Activated CD4-positive, alpha-beta T cell treated with anti-CD3 and anti-CD28 coated beads, Interleukin-2, Interleukin-4, amounts not matched to agents 100 ng/mL and 50 ng/mL, durations not matched to agents 16 hours and 8 hours (primary cell): ENCODE measurements around the gene LYPD4.
"Not testable (repeated sequence)": the region's sequence is repeated elsewhere in the genome, so short reads cannot be mapped to it uniquely, and the experiment has no call there.

Experiments
- DNase-seq: peaks from one replicate; pipeline ENCODE4 v3.0.0-alpha.2; 2020; ENCODE audit warnings: low spot score

The LYPD4 gene

DNA sequence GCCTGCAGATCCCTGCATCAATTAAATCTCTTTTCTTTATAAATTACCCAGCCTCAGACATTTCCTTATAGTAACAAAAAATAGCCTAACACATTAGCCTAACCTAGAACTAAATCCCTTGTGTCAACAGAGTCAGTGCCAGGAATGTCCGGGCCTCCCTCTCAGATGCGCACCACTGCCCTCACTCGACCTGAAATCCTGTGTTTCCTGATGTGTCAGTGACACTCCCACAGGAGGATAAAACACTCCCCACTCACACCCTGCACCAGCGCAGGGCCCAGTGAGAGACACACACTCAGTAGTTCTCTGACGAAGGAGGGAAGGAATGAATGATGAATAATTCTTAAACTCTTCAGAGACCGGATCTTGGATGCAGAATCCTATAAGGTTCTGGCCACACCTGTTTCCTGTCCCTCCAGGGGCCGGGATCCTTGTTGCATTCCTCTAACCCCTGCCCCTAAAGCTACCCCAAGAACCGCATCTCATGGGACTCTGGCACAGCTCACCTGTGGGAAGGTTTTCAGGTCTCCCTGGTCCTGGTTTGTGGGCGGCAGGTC is 45.0 kb downstream of the LYPD4 start:
- no peak for DNase-seq

GRCh38 chr19:41796901-41797300 is 47.6 kb downstream of the LYPD4 start:
- no peak for DNase-seq

DNA sequence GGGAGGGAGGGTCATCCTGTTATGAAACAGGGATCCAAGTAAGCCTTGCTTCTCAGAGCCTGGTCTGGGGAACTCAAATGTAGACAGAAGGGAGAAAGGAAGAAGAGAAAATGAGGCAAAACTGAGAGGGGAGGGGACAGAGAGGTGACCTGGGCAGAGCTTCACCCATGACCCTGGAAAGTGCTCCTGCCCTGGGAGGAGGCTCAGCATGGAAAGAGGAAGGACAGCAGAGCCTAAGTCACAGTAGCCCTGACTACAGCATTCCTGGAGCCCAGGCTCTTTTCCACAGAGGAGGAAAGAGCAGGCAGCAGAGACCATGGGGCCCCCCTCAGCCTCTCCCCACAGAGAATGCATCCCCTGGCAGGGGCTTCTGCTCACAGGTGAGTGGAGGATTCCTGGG is 48.1 kb downstream of the LYPD4 start, which contains the start of gene CEACAM3:
Gene CEACAM3 (plus strand): TSS at position 226 of the 400 bp plus-strand sequence. CDS start 91 bp downstream, at position 317.
- DNase-seq = no peak

DNA sequence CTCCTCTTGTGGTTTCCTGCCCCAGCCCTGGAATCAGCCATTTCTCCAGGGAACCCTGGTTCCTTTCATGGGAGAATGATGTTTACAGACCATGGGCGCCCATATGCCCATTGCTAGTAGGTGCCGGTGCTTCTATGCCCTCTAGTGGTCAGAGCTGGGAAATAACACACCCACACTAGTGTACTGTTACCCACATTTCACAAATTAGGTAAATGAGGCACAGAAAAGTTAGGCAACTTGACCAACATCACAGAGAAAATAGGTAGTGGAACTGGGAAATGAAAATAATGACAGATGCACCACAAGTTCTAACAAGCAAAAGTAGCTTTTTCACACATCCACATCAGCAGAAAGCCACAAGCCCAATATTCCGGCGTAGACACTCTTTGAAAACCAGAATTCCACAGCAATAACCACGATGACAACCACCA is 49.4 kb downstream of the LYPD4 start:
- peak; percentile 75 for DNase-seq

- no peak for DNase-seq
These were observed 51.1 kb downstream of the LYPD4 start for GRCh38 chr19:41793414-41793727.

GRCh38 chr19:41792513-41793413 is 51.7 kb downstream of the LYPD4 start:
- DNase-seq = peak; percentile 43

- not testable (repeated sequence) for DNase-seq
These were observed 55.4 kb downstream of the LYPD4 start for GRCh38 chr19:41789053-41789452.

- not testable (repeated sequence) for DNase-seq
These were observed 56.0 kb downstream of the LYPD4 start for GRCh38 chr19:41788518-41788917.
